Adrenal gland (tissue), 5 donors: ENCODE data around the gene COQ10B.

Source experiments
- POLR2A ChIP-seq, 2 donors: fragments of 450-650 bp; IDR thresholded peaks; one replicate each; pipeline ENCODE4 v1.6.1; 2017; ENCODE audit warnings: antibody characterized with exemption in 2 of 2, mild to moderate bottlenecking in 2 of 2, moderate library complexity in 1 of 2
- TF ChIP-seq, protein P1 (sequence below), 6 experiments: fragments of 450-650 bp in 4 of 6; fragments of 200-600 bp in 2 of 6; sonication (generic) in 1 of 6; IDR thresholded peaks; 1 replicate in 5 of 6; 2 replicates in 1 of 6; pipeline versions ENCODE4 v1.5.1 to v1.8.0; 2016 to 2021; ENCODE audit warnings: antibody characterized with exemption in 6 of 6, mild to moderate bottlenecking in 2 of 6, moderate library complexity in 1 of 6
- donor health status: DM: no; HTN: no; CAD: no.

DNA sequence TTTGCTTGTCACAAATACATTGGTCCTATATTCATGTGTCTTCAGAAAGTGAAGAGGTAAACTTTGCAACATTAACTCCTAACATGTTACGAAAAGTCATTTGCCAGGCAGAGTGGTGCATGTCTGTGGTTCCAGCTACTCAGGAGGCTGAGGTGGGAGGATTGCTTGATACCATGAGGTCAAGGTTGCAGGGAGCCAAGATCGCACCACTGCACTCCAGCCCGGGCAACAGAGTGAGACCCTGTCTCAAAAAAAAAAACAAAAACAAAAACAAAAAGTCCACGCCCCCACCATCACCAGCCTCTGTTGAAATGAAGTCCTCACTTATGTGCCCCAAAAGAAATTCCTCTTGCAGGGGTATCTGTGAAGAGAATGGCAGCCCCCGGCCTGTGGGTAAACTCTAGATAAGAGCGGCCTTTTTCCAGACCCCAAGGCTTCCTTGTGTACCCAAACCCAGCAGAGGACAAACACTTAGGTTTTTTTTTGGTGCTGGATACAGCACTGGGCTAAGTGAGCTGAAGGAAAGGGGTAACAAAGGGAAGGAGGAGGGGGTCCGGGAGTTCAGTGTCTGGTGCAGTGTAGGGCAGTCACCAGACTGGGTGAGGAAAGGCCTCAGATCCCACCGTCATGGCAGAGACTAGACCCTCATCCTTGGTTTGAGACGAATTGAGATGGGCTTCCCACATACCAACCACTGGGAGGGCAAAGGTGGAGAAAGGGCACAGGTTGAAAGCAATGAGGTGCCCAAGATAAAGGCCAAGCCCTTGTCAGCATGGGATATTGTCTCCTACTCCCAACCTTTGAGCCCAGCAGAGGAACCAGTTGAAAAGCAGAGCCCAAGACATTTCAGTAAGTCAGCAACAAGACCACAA, 27.0 kb downstream of the COQ10B start:
- no peak for TF ChIP-seq POLR2A (IDR thresholded peaks at IDR 0.05)
- TF ChIP-seq, protein P1, sequence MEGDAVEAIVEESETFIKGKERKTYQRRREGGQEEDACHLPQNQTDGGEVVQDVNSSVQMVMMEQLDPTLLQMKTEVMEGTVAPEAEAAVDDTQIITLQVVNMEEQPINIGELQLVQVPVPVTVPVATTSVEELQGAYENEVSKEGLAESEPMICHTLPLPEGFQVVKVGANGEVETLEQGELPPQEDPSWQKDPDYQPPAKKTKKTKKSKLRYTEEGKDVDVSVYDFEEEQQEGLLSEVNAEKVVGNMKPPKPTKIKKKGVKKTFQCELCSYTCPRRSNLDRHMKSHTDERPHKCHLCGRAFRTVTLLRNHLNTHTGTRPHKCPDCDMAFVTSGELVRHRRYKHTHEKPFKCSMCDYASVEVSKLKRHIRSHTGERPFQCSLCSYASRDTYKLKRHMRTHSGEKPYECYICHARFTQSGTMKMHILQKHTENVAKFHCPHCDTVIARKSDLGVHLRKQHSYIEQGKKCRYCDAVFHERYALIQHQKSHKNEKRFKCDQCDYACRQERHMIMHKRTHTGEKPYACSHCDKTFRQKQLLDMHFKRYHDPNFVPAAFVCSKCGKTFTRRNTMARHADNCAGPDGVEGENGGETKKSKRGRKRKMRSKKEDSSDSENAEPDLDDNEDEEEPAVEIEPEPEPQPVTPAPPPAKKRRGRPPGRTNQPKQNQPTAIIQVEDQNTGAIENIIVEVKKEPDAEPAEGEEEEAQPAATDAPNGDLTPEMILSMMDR (IDR thresholded peaks at IDR 0.05): no peak
